PFSK-1 (cell line): ENCODE measurements around the gene USP36.

Experiments
- FOXP2 ChIP-seq: optimal IDR thresholded peaks from 2 replicates; pipeline ENCODE3; 2011; ENCODE audit warnings: borderline replicate concordance, control low read depth, inconsistent platforms; ENCODE audit not compliant: insufficient read depth; ENCODE audit errors: extremely low read length, extremely low read depth
- POLR2AphosphoS5 ChIP-seq: IDR thresholded peaks from 2 replicates; pipeline ENCODE4 v1.6.1; 2012; ENCODE audit warnings: low read depth, mild to moderate bottlenecking, control low read depth, low read length, moderate library complexity
- SIN3A ChIP-seq: IDR thresholded peaks from 2 replicates; pipeline ENCODE4 v1.6.1; 2012; ENCODE audit warnings: mild to moderate bottlenecking, low read length, moderate library complexity, borderline replicate concordance; ENCODE audit not compliant: insufficient read depth
- TAF1 ChIP-seq: IDR thresholded peaks from 2 replicates; pipeline ENCODE4 v1.6.1; 2012; ENCODE audit warnings: low read length, control low read depth, borderline replicate concordance; ENCODE audit not compliant: insufficient read depth
- TF ChIP-seq, protein P1 (sequence below), 2 experiments: IDR thresholded peaks; 2 replicates each; pipeline versions ENCODE4 v1.6.1 to v1.8.0; 2011 to 2012; ENCODE audit warnings: low read depth in 2 of 2, low read length in 2 of 2, control low read depth in 1 of 2, inconsistent platforms in 1 of 2, mild to moderate bottlenecking in 1 of 2, moderate library complexity in 1 of 2; ENCODE audit not compliant: insufficient read depth in 1 of 2

USP36 gene

DNA sequence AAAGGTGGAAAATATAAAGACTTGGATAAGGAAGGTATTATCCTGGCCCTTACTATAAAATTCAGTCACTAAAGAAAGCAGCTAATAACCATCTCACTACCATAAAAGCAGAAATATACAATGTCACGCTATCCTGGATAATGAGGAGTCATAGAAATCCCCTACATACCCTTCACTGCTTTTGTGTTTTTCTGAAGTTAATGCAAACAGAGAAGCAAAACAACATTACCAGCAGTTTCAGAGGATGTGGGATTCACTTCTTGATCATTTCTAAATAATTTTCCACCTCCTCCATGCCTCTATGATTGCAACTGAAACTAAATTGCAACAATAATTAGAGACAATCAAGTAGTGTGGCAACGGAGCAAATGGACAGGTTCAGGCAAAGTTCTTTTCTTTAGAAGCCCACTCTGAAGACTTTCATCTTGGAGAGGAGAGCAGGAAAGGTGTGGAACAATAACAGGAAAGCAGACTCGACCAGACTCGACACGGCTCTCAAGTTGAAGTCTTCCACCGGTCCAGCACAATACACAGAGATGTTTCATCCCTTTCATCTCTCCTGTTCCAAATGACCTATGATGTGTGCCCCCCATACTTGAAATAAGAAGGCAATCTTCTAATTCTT lies 68.7 kb downstream of the USP36 start:
- TF ChIP-seq TAF1 (no peak), POLR2AphosphoS5 (no peak), FOXP2 (no peak), SIN3A (no peak)
- TF ChIP-seq, protein P1, sequence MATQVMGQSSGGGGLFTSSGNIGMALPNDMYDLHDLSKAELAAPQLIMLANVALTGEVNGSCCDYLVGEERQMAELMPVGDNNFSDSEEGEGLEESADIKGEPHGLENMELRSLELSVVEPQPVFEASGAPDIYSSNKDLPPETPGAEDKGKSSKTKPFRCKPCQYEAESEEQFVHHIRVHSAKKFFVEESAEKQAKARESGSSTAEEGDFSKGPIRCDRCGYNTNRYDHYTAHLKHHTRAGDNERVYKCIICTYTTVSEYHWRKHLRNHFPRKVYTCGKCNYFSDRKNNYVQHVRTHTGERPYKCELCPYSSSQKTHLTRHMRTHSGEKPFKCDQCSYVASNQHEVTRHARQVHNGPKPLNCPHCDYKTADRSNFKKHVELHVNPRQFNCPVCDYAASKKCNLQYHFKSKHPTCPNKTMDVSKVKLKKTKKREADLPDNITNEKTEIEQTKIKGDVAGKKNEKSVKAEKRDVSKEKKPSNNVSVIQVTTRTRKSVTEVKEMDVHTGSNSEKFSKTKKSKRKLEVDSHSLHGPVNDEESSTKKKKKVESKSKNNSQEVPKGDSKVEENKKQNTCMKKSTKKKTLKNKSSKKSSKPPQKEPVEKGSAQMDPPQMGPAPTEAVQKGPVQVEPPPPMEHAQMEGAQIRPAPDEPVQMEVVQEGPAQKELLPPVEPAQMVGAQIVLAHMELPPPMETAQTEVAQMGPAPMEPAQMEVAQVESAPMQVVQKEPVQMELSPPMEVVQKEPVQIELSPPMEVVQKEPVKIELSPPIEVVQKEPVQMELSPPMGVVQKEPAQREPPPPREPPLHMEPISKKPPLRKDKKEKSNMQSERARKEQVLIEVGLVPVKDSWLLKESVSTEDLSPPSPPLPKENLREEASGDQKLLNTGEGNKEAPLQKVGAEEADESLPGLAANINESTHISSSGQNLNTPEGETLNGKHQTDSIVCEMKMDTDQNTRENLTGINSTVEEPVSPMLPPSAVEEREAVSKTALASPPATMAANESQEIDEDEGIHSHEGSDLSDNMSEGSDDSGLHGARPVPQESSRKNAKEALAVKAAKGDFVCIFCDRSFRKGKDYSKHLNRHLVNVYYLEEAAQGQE (IDR thresholded peaks at IDR 0.05; ENCODE audit: insufficient read depth in 1 of 2, low read depth in 2 of 2, low read length in 2 of 2), result no peak

DNA sequence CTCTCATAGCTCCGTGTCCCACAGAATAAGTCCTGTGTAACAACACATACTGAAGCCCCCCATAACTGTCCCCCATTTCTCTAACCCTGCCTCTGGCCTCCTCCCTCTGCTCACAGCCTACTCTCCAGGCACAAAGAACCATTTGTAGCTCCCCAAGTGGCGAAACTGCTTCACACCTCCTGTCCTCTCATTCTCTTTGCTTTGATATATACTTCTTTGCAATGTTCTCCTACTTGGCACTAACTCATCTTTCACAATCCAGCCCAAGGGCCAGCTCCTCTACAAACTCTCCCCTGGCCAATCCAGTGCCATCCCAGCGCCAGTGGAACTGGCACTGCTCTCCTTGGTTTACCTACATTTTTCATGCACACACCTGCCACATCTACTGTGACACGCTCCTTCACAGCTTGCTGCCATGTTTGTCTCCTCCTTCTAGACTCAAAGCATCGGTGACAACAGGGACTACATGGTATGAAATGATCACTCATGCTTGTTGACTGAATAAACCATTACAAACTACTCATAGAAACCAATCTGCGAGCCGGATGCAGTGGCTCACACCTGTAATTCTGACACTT lies 71.3 kb downstream of the USP36 start:
- TF ChIP-seq TAF1 (no peak), SIN3A (no peak), FOXP2 (no peak), POLR2AphosphoS5 (no peak)
- TF ChIP-seq, protein P1 (IDR thresholded peaks at IDR 0.05; ENCODE audit: insufficient read depth in 1 of 2, low read depth in 2 of 2, low read length in 2 of 2), result no peak

DNA sequence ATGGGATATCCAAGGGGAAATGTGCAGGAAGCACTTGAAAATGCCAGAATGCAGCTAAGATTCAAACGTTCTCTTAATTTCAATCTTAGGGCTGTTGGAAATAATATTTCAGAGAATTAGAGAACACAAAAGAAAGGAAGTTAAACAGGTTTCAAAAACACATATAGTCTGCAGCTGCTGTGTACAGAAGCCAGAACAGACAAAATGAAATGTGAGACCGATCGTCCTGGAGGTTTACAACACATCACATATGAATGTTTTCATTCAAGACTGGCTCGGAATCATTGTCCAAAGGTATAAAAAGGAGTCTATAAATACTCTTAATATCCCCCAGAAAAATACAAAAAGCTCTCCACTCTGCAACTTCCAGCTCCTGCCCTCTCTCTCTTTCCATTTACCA lies 72.8 kb downstream of the USP36 start:
- TF ChIP-seq POLR2AphosphoS5 (no peak), SIN3A (no peak), TAF1 (no peak), FOXP2 (no peak)
- TF ChIP-seq, protein P1 (IDR thresholded peaks at IDR 0.05; ENCODE audit: insufficient read depth in 1 of 2, low read depth in 2 of 2, low read length in 2 of 2), result no peak

DNA sequence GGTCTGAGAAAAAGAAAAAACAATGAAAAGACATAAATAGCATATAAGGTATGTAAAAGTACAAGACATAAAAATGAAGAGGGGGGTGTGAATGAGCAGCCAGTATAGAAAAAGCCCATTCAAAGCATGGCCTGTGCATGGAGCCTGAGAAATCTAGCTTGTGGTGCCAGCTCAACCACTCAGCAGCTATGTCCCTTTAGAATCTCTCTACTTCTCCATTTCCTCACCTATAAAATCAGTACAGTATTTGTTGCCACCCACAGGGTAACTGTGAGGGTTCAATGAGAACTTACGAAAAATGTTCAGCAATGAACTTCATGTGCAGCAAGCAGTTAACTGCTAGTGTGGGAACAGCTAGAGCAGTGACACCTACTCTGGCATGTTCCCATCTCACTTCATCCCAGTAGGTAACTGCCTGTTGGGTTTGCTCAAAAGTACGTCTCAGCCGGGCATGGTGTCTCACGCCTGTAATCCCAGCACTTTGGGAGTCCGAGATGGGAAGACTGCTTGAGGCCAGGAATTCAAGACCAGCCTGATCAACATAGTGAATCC lies 73.8 kb downstream of the USP36 start:
- TF ChIP-seq POLR2AphosphoS5 (no peak), TAF1 (no peak), FOXP2 (no peak), SIN3A (no peak)
- TF ChIP-seq, protein P1 (IDR thresholded peaks at IDR 0.05; ENCODE audit: insufficient read depth in 1 of 2, low read depth in 2 of 2, low read length in 2 of 2), result no peak

DNA sequence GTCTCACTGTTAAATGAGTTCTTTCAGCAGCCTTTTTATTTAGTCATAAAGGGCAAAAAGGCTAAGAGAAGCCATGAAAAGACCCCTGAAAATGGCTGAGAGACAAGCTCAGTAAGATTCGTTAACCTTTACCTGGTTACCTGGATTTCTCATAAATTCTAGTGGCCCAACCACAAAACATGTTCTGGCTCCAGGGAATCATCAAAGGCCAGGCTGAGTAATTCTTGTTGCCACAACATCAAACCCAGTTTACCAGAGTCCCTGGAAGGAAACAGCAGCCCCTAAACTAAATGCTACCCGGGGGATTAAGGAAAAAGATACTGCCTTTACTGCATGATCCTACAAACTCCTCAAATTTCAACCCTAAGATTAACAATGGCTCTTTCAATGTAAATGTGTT lies 74.4 kb downstream of the USP36 start:
- no peak for TF ChIP-seq POLR2AphosphoS5
- TF ChIP-seq, protein P1 (IDR thresholded peaks at IDR 0.05; ENCODE audit: insufficient read depth in 1 of 2, low read depth in 2 of 2, low read length in 2 of 2), result no peak
- TF ChIP-seq FOXP2, result no peak
- no peak for TF ChIP-seq SIN3A
- no peak for TF ChIP-seq TAF1
